TTC549 (cell line): ENCODE results near the gene COL19A1.
"Not testable (repeated sequence)": the region's sequence is repeated elsewhere in the genome, so short reads cannot be mapped to it uniquely, and the experiment has no call there.

Experiments
- FAIRE-seq: peaks from 2 replicates; lab custom pipeline; 2012; peaks lifted over from hg19 to GRCh38; lab: Jason Lieb, UNC

The COL19A1 gene

GRCh38 chr6:69866770-69867638 lies 648 bp downstream of the COL19A1 start:
- FAIRE-seq = no peak

GRCh38 chr6:69867639-69867976 lies 1.3 kb downstream of the COL19A1 start:
- FAIRE-seq = no peak

- no peak for FAIRE-seq
Observed at GRCh38 chr6:69868252-69868804, 2.0 kb downstream of the COL19A1 start.

- FAIRE-seq = no peak
Observed at GRCh38 chr6:69868961-69869360, 2.6 kb downstream of the COL19A1 start.

- no peak for FAIRE-seq
Observed at GRCh38 chr6:69871107-69871506, 4.8 kb downstream of the COL19A1 start.

- no peak for FAIRE-seq
Observed at GRCh38 chr6:69873291-69873690, 6.9 kb downstream of the COL19A1 start.

- FAIRE-seq = no peak
Observed at GRCh38 chr6:69875715-69876114, 9.4 kb downstream of the COL19A1 start.

- FAIRE-seq = no peak
Observed at GRCh38 chr6:69878795-69879194, 12.4 kb downstream of the COL19A1 start.

GRCh38 chr6:69880601-69881000 lies 14.2 kb downstream of the COL19A1 start:
- FAIRE-seq = no peak

- no peak for FAIRE-seq
Observed at GRCh38 chr6:69881322-69882151, 15.2 kb downstream of the COL19A1 start.

- FAIRE-seq = no peak
Observed at GRCh38 chr6:69883551-69883950, 17.2 kb downstream of the COL19A1 start.

GRCh38 chr6:69884231-69884630 lies 17.9 kb downstream of the COL19A1 start:
- no peak for FAIRE-seq

- no peak for FAIRE-seq
Observed at GRCh38 chr6:69887026-69887425, 20.7 kb downstream of the COL19A1 start.

- FAIRE-seq = no peak
Observed at GRCh38 chr6:69887714-69888345, 21.5 kb downstream of the COL19A1 start.

- no peak for FAIRE-seq
Observed at GRCh38 chr6:69888482-69889233, 22.3 kb downstream of the COL19A1 start.

GRCh38 chr6:69889234-69889974 lies 23.0 kb downstream of the COL19A1 start:
- FAIRE-seq = not testable (repeated sequence)

- not testable (repeated sequence) for FAIRE-seq
Observed at GRCh38 chr6:69892561-69892960, 26.2 kb downstream of the COL19A1 start.

GRCh38 chr6:69893266-69893665 lies 26.9 kb downstream of the COL19A1 start:
- FAIRE-seq = not testable (repeated sequence)

GRCh38 chr6:69894578-69895347 lies 28.4 kb downstream of the COL19A1 start:
- no peak for FAIRE-seq

- FAIRE-seq = no peak
Observed at GRCh38 chr6:69895396-69895795, 29.0 kb downstream of the COL19A1 start.
